Stomach (tissue), 9 donors: ENCODE measurements around the gene NUP93. TPM values are rescaled to one million over a fixed set of nuclear protein-coding genes. Genes with fewer than 3 reads are reported as not detected.
A peak's percentile ranks its signal among the peaks of the same experiment; 100 is the strongest.

Source experiments
- DNase-seq, 2 donors: peaks; one replicate each; pipeline versions ENCODE4 v3.0.0 to v3.0.0-alpha.2; 2013 to 2019
- H3K27ac ChIP-seq, 5 donors: fragments of 200-600 bp in 4 of 5; sonication (generic) in 4 of 5; one replicate each; pipeline ENCODE4 v1.5.1; 2013 to 2019; ENCODE audit warnings: mild to moderate bottlenecking in 1 of 5, moderate library complexity in 1 of 5
- H3K27me3 ChIP-seq, 3 donors: fragments of 200-600 bp; sonication (generic); one replicate each; pipeline ENCODE4 v1.5.1; 2017 to 2019; ENCODE audit warnings: mixed run types in 1 of 3
- H3K36me3 ChIP-seq, 4 donors: fragments of 200-600 bp; sonication (generic); 1 replicate in 3 of 4; 2 replicates in 1 of 4; pipeline ENCODE4 v1.5.1; 2016 to 2019
- H3K4me1 ChIP-seq, 4 donors: fragments of 200-600 bp; sonication (generic); one replicate each; pipeline ENCODE4 v1.5.1; 2016 to 2019
- H3K4me3 ChIP-seq, 4 donors: fragments of 200-600 bp; sonication (generic) in 3 of 4; one replicate each; pipeline ENCODE4 v1.5.1; 2016 to 2019; ENCODE audit warnings: mild to moderate bottlenecking in 1 of 4
- H3K9me3 ChIP-seq, 4 donors: fragments of 200-600 bp; sonication (generic); one replicate each; pipeline ENCODE4 v1.5.1; 2016 to 2019
- CTCF ChIP-seq, 7 experiments: fragments of 450-650 bp in 4 of 7; fragments of 200-600 bp in 3 of 7; sonication (generic) in 3 of 7; IDR thresholded peaks; one replicate each; pipeline ENCODE4 v1.5.1; 2016 to 2019; ENCODE audit warnings: antibody characterized with exemption in 7 of 7, control low read depth in 2 of 7, mild to moderate bottlenecking in 1 of 7
- EP300 ChIP-seq: sonication (generic); formaldehyde crosslinking; IDR thresholded peaks from one replicate; pipeline ENCODE4 v1.6.1; 2017; ENCODE audit warnings: antibody characterized with exemption
- POLR2A ChIP-seq, 4 donors: fragments of 450-650 bp; IDR thresholded peaks; one replicate each; pipeline ENCODE4 v1.6.1; 2016; ENCODE audit warnings: antibody characterized with exemption in 4 of 4, control low read depth in 2 of 4, mild to moderate bottlenecking in 1 of 4, moderate library complexity in 1 of 4
- POLR2AphosphoS5 ChIP-seq, 3 donors: sonication (generic); formaldehyde crosslinking; IDR thresholded peaks; one replicate each; pipeline ENCODE4 v1.6.1; 2016; ENCODE audit warnings: antibody characterized with exemption in 3 of 3
- WGBS, 5 donors: extraction: QIAGEN DNeasy Blood & Tissue Kit in 3 of 5; methylation state at CpG; one replicate each; pipeline versions ENCODE4 v1.1.5 to v1.1.7; 2013 to 2018; 5-methylcytosine and 5-hydroxymethylcytosine counted together
- intact Hi-C: fragments of 100-400 bp; cut with DNase I; formaldehyde crosslinking; loops from one replicate; pipeline ENCODE4 v1.15.1; 2023; ENCODE audit warnings: low total_unique reads
- polyA plus RNA-seq, 3 donors: library from polyadenylated mRNA; stranded (reverse); fragments of 200-250 nt; gene quantifications; one replicate each; pipeline ENCODE4 v1.2.3, GENCODE V29; 2013
- total RNA-seq, 5 donors: library from RNA; depleted of rRNA; stranded (reverse); fragments of >200 nt; gene quantifications; one replicate each; pipeline versions ENCODE4 v1.1.0 to v1.2.3, GENCODE V29; 2014 to 2016
- donor health status: healthy with polysubstance abuse.
- donor health status: Bipolar disorder and iron deficiency.
- donor health status: healthy.

NUP93 gene
- total and polyA plus RNA-seq, 8 donors, result 26.7 to 184 (median 47.2) TPM

DNA sequence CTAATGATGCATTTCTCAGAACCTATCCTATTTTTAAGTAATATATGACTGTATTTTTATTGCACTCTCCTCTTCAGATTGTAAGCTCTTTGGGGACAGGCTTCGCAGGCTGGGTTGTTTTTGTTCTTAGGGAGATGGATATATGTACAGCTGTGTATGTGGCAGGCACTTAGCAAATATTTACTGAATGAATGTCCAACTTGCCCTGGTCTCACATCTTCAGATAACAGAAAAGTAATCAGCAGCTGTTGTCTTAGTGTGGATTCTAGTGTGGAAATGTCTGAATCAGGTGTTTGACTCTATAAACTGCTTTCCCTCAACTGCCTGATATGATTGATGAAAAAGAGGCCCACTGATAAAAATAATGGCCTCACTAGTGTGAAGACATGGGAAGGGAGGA, 88.0 kb downstream of the NUP93 start:
- H3K27me3 ChIP-seq, result no peaks in the 10 kb centered on the region
- H3K9me3 ChIP-seq, result no peaks in the 10 kb centered on the region
- 81 to 94% (median 89%) methylated on average over 1 of the region's 1 CpG for WGBS, 5 donors
- no peak for DNase-seq
- peaks cover 0 to 12% (median 8%) of the 10 kb centered on the region in 4 donors for H3K4me1 ChIP-seq
- TF ChIP-seq EP300, result no peak
- TF ChIP-seq POLR2A (IDR thresholded peaks at IDR 0.05), result no peak
- TF ChIP-seq CTCF (IDR thresholded peaks at IDR 0.05), result no peak
- no peak for TF ChIP-seq POLR2AphosphoS5 (IDR thresholded peaks at IDR 0.05)
- no peak overlapping the region for H3K27ac ChIP-seq
- intact Hi-C loops, result no loop called here
- no peak overlapping the region for H3K4me3 ChIP-seq
- H3K36me3 ChIP-seq, result peaks cover 5 to 39% (median 35%) of the 10 kb centered on the region in 4 donors

- Histone ChIP-seq H3K4me1 (no peaks in the 10 kb centered on the region), H3K4me3 (no peak overlapping the region), H3K27me3 (no peaks in the 10 kb centered on the region), H3K27ac (no peak overlapping the region), H3K9me3 (no peaks in the 10 kb centered on the region), H3K36me3 (peaks cover 12 to 75% (median 73%) of the 10 kb centered on the region in 4 donors)
- no peak for DNase-seq
- 90 to 98% (median 95%) methylated on average over 12 of the region's 12 CpGs for WGBS, 5 donors
- TF ChIP-seq CTCF (IDR thresholded peaks at IDR 0.05) (no peak), POLR2A (IDR thresholded peaks at IDR 0.05) (no peak), EP300 (no peak), POLR2AphosphoS5 (IDR thresholded peaks at IDR 0.05) (no peak)
- intact Hi-C loops, result no loop called here
Observed at GRCh38 chr16:56823081-56823733, 93.3 kb downstream of the NUP93 start.

DNA sequence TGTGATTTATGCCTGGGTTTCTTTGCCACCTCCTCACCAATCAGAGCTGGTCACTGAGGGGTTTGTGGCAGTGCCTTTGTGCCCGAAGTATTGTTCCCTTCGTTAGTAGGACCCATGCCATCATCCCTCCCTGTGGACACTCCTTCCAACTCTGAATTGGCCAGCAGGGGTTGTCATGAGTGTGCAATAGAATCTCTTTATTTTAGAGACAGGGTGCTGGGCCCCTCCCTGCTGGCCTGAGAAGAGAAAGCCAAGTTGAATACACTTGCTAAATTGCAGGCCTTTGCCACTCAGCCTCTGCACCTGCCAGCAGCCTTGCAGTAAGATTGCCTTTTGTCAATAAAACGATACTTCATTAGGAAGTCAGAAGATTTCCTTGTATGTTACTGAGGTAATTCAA, 94.4 kb downstream of the NUP93 start:
- H3K9me3 ChIP-seq, result no peaks in the 10 kb centered on the region
- no peaks in the 10 kb centered on the region for H3K27me3 ChIP-seq
- WGBS, 5 donors, result 25 to 57% (median 43%) methylated on average over 3 of the region's 3 CpGs
- H3K4me1 ChIP-seq, result no peaks in the 10 kb centered on the region
- intact Hi-C loops, result no loop called here
- no peak overlapping the region for H3K4me3 ChIP-seq
- peaks cover 17 to 79% (median 77%) of the 10 kb centered on the region in 4 donors for H3K36me3 ChIP-seq
- no peak overlapping the region for H3K27ac ChIP-seq
- no peak for TF ChIP-seq CTCF (IDR thresholded peaks at IDR 0.05)
- TF ChIP-seq EP300, result no peak
- TF ChIP-seq POLR2A (IDR thresholded peaks at IDR 0.05), result no peak
- no peak for TF ChIP-seq POLR2AphosphoS5 (IDR thresholded peaks at IDR 0.05)
- peak in 1 of 2 donors; percentile 29 for DNase-seq

DNA sequence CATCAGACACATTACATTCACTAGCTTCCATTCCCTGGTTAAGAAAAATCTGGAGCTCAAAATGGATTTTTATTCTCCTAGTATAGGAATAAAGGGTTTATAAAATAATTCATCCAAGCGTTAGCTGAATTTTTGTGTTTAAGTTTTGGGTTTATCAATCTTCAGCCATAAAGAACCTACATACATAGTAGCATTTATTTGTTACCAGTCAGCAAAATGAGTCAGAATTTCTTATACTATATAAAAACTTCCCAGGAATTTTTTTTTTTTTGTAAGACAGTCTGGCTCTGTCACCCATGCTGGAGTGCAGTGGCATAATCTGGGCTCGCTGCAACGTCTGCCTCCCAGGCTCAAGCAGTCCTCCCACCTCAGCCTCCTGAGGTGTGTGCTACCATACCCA, 94.9 kb downstream of the NUP93 start:
- no peak for DNase-seq
- no peak overlapping the region for H3K27ac ChIP-seq
- no peak overlapping the region for H3K4me3 ChIP-seq
- 88 to 94% (median 92%) methylated on average over 3 of the region's 3 CpGs for whole genome bisulfite sequencing, 5 donors
- no peaks in the 10 kb centered on the region for H3K9me3 ChIP-seq
- TF ChIP-seq POLR2A (IDR thresholded peaks at IDR 0.05) (no peak), CTCF (IDR thresholded peaks at IDR 0.05) (no peak), POLR2AphosphoS5 (IDR thresholded peaks at IDR 0.05) (no peak), EP300 (no peak)
- intact Hi-C loops, result no loop called here
- no peaks in the 10 kb centered on the region for H3K27me3 ChIP-seq
- H3K4me1 ChIP-seq, result no peaks in the 10 kb centered on the region
- peaks cover 17 to 79% (median 76%) of the 10 kb centered on the region in 4 donors for H3K36me3 ChIP-seq
